ENCODE results near the gene CIT. TPM values are rescaled to one million over a fixed set of nuclear protein-coding genes. Genes with fewer than 3 reads are reported as not detected.

Gene CIT
- total and polyA plus RNA-seq, 4 donors, result 0.31 to 24.7 (median 1.8) TPM

DNA sequence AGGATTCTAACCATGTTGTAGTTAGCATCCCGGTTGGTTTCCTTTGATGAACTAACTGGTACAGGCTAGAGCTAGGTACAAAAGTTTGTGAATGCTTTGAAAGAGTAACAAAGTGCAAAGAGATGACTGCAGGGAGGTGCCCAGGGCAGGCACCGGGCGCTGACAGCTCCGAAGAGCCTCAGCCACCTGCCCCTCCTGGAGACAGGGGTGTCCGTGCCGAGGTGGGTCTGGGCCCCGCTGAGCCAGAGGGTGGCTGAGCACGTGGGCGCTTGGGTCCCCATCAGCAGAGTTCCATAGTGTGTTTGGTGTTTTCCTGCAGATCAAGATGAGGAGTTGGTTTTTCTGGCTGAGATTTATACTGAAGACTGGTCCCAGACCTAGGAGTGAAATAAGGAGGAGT, 189.2 kb downstream of the CIT start:
- Histone ChIP-seq H3K27me3 (ENCODE audit: control insufficient read depth in 4 of 4, insufficient read depth in 4 of 4, low read length in 3 of 4) (no peaks in the 10 kb centered on the region), H3K4me1 (ENCODE audit: control insufficient read depth in 4 of 4, insufficient read depth in 4 of 4, low read length in 3 of 4) (peaks cover 9 to 42% (median 18%) of the 10 kb centered on the region in 4 donors), H3K9ac (ENCODE audit: low read depth in 1 of 2, low read length in 2 of 2) (no peak overlapping the region), H3K9me3 (ENCODE audit: control insufficient read depth in 4 of 4, low read length in 3 of 4) (no peaks in the 10 kb centered on the region), H3K27ac (ENCODE audit: low read depth in 1 of 2, low read length in 2 of 2) (peak overlapping the region in 1 of 2 donors; percentile 56), H3K36me3 (ENCODE audit: control insufficient read depth in 4 of 4, insufficient read depth in 3 of 4, low read depth in 1 of 4, low read length in 3 of 4) (no peaks in the 10 kb centered on the region), H3K4me3 (ENCODE audit: low read depth in 1 of 3, low read length in 3 of 3) (no peak overlapping the region)
- DNase-seq (ENCODE audit: low spot score), result no peak
- 93% methylated on average over 9 of the region's 9 CpGs for WGBS
- TF ChIP-seq YY1 (IDR thresholded peaks at IDR 0.05), result no peak
- no peak for TF ChIP-seq SP1 (IDR thresholded peaks at IDR 0.05)

DNA sequence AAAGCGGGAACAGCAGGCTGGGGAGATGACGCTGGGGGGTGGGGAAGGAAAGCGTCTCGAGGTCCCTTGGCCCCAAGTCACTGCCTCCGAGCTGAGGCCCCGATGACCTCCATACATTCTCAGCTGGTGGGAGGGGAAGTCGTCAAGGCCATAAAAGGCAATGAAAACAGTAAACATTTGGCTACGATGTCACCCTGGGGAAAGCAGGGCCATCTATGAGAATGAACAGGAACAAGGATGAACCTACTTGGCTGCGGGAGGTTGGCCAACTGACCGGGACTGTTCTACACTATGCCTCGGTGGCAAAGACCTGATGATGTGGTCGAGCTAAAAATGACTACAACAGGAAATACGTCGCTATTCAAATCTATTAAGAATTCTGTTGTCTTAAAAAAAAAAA, 189.7 kb downstream of the CIT start:
- Histone ChIP-seq H3K9ac (ENCODE audit: low read depth in 1 of 2, low read length in 2 of 2) (no peak overlapping the region), H3K4me1 (ENCODE audit: control insufficient read depth in 4 of 4, insufficient read depth in 4 of 4, low read length in 3 of 4) (peaks cover 9 to 46% (median 20%) of the 10 kb centered on the region in 4 donors), H3K27me3 (ENCODE audit: control insufficient read depth in 4 of 4, insufficient read depth in 4 of 4, low read length in 3 of 4) (no peaks in the 10 kb centered on the region), H3K36me3 (ENCODE audit: control insufficient read depth in 4 of 4, insufficient read depth in 3 of 4, low read depth in 1 of 4, low read length in 3 of 4) (no peaks in the 10 kb centered on the region), H3K9me3 (ENCODE audit: control insufficient read depth in 4 of 4, low read length in 3 of 4) (no peaks in the 10 kb centered on the region), H3K4me3 (ENCODE audit: low read depth in 1 of 3, low read length in 3 of 3) (no peak overlapping the region), H3K27ac (ENCODE audit: low read depth in 1 of 2, low read length in 2 of 2) (no peak overlapping the region)
- WGBS, result 79% methylated on average over 14 of the region's 14 CpGs
- TF ChIP-seq HNF4G (IDR thresholded peaks at IDR 0.05), result no peak
- no peak for TF ChIP-seq YY1 (IDR thresholded peaks at IDR 0.05)
- TF ChIP-seq, protein P1, sequence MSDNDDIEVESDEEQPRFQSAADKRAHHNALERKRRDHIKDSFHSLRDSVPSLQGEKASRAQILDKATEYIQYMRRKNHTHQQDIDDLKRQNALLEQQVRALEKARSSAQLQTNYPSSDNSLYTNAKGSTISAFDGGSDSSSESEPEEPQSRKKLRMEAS (IDR thresholded peaks at IDR 0.05), result no peak
- TF ChIP-seq ZBTB33 (IDR thresholded peaks at IDR 0.05), result no peak
- no peak for TF ChIP-seq FOXA1 (IDR thresholded peaks at IDR 0.05)
- TF ChIP-seq HNF4A (conservative IDR thresholded peaks at IDR 0.05), result no peak
- TF ChIP-seq SP1 (IDR thresholded peaks at IDR 0.05), result no peak
- TF ChIP-seq ATF3 (IDR thresholded peaks at IDR 0.05), result no peak
- TF ChIP-seq EGR1 (IDR thresholded peaks at IDR 0.05; ENCODE audit: low read depth in 2 of 2), result no peak
- TF ChIP-seq GABPA (IDR thresholded peaks at IDR 0.05 in 1 of 2, conservative IDR thresholded peaks at IDR 0.05 in 1 of 2), result no peak
- TF ChIP-seq RAD21 (IDR thresholded peaks at IDR 0.05), result no peak
- TF ChIP-seq TAF1 (conservative IDR thresholded peaks at IDR 0.05), result no peak
- no peak for TF ChIP-seq NR2F2 (IDR thresholded peaks at IDR 0.05)
- no peak for TF ChIP-seq RXRA (IDR thresholded peaks at IDR 0.05)
- TF ChIP-seq, protein P2, sequence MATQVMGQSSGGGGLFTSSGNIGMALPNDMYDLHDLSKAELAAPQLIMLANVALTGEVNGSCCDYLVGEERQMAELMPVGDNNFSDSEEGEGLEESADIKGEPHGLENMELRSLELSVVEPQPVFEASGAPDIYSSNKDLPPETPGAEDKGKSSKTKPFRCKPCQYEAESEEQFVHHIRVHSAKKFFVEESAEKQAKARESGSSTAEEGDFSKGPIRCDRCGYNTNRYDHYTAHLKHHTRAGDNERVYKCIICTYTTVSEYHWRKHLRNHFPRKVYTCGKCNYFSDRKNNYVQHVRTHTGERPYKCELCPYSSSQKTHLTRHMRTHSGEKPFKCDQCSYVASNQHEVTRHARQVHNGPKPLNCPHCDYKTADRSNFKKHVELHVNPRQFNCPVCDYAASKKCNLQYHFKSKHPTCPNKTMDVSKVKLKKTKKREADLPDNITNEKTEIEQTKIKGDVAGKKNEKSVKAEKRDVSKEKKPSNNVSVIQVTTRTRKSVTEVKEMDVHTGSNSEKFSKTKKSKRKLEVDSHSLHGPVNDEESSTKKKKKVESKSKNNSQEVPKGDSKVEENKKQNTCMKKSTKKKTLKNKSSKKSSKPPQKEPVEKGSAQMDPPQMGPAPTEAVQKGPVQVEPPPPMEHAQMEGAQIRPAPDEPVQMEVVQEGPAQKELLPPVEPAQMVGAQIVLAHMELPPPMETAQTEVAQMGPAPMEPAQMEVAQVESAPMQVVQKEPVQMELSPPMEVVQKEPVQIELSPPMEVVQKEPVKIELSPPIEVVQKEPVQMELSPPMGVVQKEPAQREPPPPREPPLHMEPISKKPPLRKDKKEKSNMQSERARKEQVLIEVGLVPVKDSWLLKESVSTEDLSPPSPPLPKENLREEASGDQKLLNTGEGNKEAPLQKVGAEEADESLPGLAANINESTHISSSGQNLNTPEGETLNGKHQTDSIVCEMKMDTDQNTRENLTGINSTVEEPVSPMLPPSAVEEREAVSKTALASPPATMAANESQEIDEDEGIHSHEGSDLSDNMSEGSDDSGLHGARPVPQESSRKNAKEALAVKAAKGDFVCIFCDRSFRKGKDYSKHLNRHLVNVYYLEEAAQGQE (IDR thresholded peaks at IDR 0.05), result no peak
- TF ChIP-seq JUND (IDR thresholded peaks at IDR 0.05), result no peak
- no peak for TF ChIP-seq FOXA2 (IDR thresholded peaks at IDR 0.05)
- TF ChIP-seq CTCF (IDR thresholded peaks at IDR 0.05; ENCODE audit: low read depth, low read length, missing input control), result no peak
- no peak for DNase-seq (ENCODE audit: low spot score)
